GM19240 (cell line): Measurements from ENCODE around the gene NELL1.

Experiments
- DNase-seq: peaks from one replicate; pipeline ENCODE4 v3.0.0; 2011; ENCODE audit warnings: low spot score; ENCODE audit not compliant: insufficient read length

The NELL1 gene

DNA sequence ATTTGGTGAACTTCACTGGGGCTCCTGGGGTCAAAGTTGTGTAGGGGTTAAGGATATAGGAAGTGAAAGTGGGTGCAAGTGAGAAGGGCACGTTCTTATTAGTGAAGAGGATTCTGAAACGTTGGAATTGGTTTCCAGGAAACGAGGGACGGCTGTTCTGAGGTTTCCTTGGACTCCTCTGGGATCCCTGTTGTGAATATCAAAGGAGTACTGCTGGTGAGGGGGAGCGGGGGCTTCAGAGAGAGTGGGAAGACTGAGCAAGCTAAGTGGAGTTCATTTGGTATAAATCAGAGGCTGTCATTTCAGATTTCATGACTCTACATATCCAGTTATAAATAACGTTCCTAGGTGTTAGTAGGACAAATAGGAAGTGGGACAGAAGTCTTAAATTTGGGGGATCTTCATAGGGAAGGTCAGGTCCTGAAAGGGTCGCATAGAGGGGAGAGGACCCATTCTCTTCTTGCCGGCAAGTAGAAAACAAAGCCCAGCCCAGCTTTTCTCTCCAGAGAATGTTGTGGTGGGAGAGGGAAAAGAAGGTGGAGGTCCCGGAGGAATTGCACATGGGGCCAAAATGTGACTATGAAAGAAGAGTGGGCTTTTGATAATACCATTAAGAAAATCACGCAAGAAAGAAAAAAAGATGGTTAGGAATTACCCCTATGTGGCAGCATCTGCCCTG lies 1.1 kb upstream of the NELL1 start:
- DNase-seq = no peak

- no peak for DNase-seq
These were observed 666 bp downstream of the NELL1 start for GRCh38 chr11:20669820-20670684.

GRCh38 chr11:20670932-20671403 lies 1.6 kb downstream of the NELL1 start:
- DNase-seq = no peak

DNA sequence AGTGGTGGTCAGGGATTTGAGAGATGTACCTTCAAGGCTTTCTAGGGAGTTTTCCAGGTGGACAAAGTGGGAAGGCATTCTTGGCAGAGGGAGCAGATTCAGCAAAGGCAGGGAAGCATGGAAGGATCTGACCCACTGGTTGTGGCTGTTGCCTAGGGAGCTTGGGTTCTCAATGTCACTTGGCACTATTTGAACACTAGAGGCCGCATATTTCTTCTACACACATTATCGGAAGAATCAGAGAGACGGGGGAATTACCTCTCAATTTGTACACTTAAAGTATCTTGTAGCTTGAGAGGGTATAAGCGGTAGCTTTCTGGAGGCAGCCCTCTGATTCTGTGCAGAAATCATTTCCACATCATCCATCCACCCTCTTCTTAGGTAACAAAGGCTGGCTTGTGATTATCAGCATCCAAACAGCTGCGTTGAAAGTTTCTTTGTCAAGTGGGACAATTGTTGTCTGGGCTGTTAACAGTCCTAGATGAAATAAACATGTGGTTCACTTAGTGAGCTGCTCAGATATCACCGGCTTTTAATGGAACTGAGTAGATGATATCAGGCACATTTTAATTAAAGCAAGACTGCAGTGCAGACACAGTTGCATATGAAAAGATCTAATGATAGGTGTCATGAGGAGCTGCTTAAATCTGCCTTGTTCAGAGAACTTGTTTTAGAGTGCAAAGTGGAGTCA lies 2.6 kb downstream of the NELL1 start:
- no peak for DNase-seq

GRCh38 chr11:20672575-20672974 lies 3.2 kb downstream of the NELL1 start:
- DNase-seq = no peak

- no peak for DNase-seq
These were observed 7.3 kb downstream of the NELL1 start for GRCh38 chr11:20676658-20677057.

DNA sequence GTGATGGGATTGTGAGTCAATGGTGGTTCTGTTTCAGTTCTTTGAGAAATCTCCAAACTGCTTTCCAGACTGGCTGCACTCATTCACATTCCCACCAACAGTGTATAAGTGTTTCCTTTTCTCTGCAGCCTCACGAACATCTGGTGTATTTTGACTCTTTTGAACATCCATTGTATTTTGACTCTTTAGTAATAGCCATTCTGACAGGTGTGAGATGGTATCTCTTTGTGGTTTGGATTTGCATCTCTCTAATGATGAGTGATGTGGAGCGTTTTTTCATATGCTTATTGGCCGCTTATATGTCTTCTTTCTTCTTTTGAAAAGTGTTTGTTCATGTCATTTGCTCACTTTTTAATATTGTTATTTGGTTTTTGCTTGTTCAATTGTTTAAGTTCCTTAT lies 19.4 kb downstream of the NELL1 start:
- DNase-seq = no peak

- DNase-seq = no peak
These were observed 38.5 kb downstream of the NELL1 start for GRCh38 chr11:20707876-20708275.

DNA sequence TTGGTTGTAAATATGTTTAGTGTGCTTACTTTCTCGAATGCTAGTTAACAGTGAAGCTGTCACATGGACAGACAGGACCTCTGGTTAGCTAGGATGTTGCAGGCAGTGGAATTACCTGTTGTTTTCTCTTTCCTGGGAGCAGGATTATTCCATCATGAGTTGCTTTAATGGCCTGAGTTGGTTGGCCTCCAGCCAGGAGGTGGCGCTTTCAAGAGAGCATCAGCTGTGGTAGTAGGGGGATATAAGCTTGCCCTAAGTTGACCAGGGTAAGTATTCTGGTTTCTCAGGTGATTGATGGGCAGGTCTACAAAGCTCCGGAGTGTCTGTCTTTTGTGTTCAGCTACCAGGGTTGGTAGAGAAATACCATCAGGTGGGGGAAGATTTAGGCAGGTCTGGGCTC lies 43.5 kb downstream of the NELL1 start:
- DNase-seq = no peak

GRCh38 chr11:20715464-20715863 lies 46.1 kb downstream of the NELL1 start:
- no peak for DNase-seq

- DNase-seq = no peak
These were observed 46.5 kb downstream of the NELL1 start for GRCh38 chr11:20715931-20716330.

GRCh38 chr11:20719821-20720220 lies 50.4 kb downstream of the NELL1 start:
- no peak for DNase-seq

DNA sequence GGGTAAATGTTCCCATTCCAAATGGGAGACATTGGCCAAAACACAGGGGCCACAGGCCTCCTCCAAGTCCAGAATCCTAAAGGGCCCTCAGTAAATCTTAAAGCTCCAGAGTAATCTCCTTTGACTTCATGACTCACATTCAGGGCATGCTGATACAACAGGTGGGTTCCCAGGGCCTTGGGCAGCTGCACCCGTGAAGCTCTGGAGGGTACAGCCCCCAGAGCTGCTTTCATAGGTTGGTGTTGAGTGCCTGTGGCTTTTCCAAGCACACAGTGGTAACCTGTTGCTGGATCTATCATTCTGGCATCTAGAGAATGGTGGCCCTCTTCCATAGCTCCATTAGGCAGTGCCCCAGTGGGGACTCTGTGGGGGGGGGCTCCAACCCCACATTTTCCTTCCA lies 54.0 kb downstream of the NELL1 start:
- no peak for DNase-seq

GRCh38 chr11:20729597-20730105 lies 60.3 kb downstream of the NELL1 start:
- no peak for DNase-seq

DNA sequence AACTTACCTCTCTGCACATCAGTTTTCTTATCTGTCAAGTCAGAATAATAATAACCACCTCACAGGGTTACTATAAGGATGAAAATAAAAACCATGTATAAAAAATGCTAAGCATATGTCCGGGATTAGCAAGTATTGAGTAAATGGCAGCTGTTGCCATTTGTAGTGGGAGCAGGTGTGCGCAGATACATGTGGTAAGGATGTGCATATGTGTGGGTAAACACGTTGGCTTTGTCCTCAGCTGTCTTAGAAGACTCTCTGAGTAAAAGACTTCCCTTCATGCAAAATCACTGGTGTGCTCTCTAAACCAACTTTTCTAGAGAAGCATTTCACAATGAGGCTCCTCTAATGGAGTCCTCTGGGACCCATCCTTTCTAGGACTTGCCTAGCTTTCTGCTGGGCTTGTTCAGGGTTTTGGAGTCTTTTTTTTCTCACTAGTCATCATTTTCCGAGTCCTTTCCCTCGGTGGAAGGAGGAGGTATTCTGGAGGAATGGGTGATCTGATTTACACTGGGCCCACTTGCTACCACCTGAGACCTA lies 62.4 kb downstream of the NELL1 start:
- DNase-seq = no peak

GRCh38 chr11:20739107-20739506 lies 69.7 kb downstream of the NELL1 start:
- DNase-seq = no peak

- no peak for DNase-seq
These were observed 70.2 kb downstream of the NELL1 start for GRCh38 chr11:20739577-20739976.

DNA sequence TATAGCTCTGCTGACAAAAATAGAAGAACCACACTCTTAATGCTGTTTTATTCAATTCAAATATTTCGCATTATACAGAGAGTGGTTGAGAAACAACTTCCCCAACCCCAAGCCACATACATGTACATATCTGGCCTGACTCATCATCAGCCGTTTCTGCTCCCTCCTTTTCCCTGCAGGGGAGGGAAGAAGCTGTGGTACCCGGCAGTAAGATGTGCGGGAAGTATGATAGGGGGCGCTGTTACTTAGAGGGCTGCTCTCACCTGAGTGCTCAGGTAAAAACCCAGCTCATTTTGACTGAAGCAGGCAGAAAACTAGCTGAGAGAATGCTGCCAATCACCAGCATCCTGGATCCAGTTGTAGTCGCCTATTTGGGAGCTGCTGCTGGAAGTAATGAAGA lies 85.5 kb downstream of the NELL1 start:
- DNase-seq = no peak

DNA sequence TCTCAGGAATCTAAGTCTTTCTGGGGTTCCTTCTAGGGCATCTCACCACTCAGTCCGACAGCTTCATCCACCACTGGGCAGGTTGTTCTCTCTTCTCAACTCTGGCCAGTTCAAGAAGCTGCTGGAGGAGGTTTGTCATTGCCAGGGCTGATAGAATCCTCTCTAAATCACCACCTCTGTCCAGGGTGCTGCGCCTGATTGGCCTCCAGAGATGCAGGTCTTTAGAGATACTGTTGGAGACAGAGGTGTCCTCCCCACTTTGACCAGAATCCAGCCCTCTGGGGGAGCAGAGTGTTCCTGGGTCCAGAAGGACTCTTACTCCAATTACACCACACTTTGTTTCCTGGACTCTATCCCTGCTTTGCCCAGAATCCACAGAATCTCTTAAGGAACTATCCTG lies 90.2 kb downstream of the NELL1 start:
- no peak for DNase-seq

DNA sequence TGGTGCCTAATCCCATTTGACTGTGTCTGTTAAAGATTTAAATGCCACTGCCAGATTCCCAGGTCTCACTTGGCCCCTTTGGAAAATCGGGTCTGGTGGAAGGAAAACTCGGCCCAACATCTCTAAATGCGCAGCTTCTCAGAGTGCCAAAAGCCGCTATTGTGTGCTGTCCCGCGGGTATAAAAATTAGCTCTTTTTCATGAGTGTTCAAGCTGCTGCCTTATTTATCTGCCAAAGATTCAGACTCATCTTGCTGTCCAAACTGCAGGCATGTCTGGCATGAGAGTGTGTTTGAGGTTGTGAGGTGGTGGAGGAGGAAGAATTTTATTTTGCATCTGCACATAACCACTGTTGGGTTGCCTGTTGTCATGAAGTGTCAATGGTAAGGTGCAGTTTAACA lies 91.4 kb downstream of the NELL1 start:
- DNase-seq = no peak

- DNase-seq = no peak
These were observed 92.9 kb downstream of the NELL1 start for GRCh38 chr11:20762116-20762844.
